Activated T-cell treated with anti-CD3 and anti-CD28 coated beads, Interleukin-2, amount 50 U/mL, for 72 hours (primary cell): ENCODE results near the gene MREG. TPM values are rescaled to one million over a fixed set of nuclear protein-coding genes. Genes with fewer than 3 reads are reported as not detected.
A peak's percentile ranks its signal among the peaks of the same experiment; 100 is the strongest.
"Not testable (repeated sequence)": the region's sequence is repeated elsewhere in the genome, so short reads cannot be mapped to it uniquely, and the experiment has no call there.

Experiments
- ATAC-seq, 2 donors: fragments of 150-1000 bp; cut with Tn5 transposase; replicated peaks in 1 of 2; 2 replicates each; pipeline ENCODE4 v1.10.0; 2021; ENCODE audit warnings: moderate library complexity in 2 of 2, mild to moderate bottlenecking in 1 of 2
- DNase-seq, 2 donors: peaks; one replicate each; pipeline ENCODE4 v3.0.0; 2021 to 2022; ENCODE audit warnings: mixed read lengths in 1 of 2
- H3K27ac Mint-ChIP-seq: one replicate; pipeline ENCODE4 v1.8.0; 2022; ENCODE audit warnings: mild to moderate bottlenecking, moderate library complexity, mixed read lengths
- H3K27me3 Mint-ChIP-seq: one replicate; pipeline ENCODE4 v1.8.0; 2022; ENCODE audit warnings: low read depth, mixed read lengths
- H3K36me3 Mint-ChIP-seq, 2 donors: one replicate each; pipeline ENCODE4 v1.8.0; 2022; ENCODE audit warnings: mixed read lengths in 2 of 2, mild to moderate bottlenecking in 1 of 2; ENCODE audit not compliant: insufficient read depth in 2 of 2
- H3K4me1 Mint-ChIP-seq: one replicate; pipeline ENCODE4 v1.8.0; 2022; ENCODE audit warnings: low read depth, mixed read lengths
- H3K4me3 Mint-ChIP-seq, 2 donors: one replicate each; pipeline ENCODE4 v1.8.0; 2022; ENCODE audit warnings: mild to moderate bottlenecking in 2 of 2, mixed read lengths in 2 of 2, moderate library complexity in 2 of 2
- H3K9me3 Mint-ChIP-seq, 2 donors: one replicate each; pipeline ENCODE4 v1.8.0; 2022; ENCODE audit warnings: mixed read lengths in 2 of 2
- total RNA-seq, 2 donors: library from RNA; stranded (reverse); gene quantifications; one replicate each; pipeline ENCODE4 v1.2.3, GENCODE V29; 2022

MREG gene
- total RNA-seq, 2 donors from 2014 or later, result 9.0 to 10.8 TPM

GRCh38 chr2:216015722-216016464 lies 2.5 kb upstream of the MREG start:
- Mint-ChIP-seq H3K4me3 (peak overlapping the region; percentile 62 to 70), H3K27ac (peak overlapping the region; percentile 90), H3K36me3 (no peaks in the 10 kb centered on the region), H3K27me3 (no peaks in the 10 kb centered on the region), H3K9me3 (no peaks in the 10 kb centered on the region), H3K4me1 (peaks cover 64% of the 10 kb centered on the region)
- peak; percentile 46 to 52 for DNase-seq
- ATAC-seq, result peak; percentile 76 to 83

GRCh38 chr2:216014986-216015385 lies 1.6 kb upstream of the MREG start:
- Mint-ChIP-seq H3K27me3 (no peaks in the 10 kb centered on the region), H3K9me3 (no peaks in the 10 kb centered on the region), H3K36me3 (no peaks in the 10 kb centered on the region), H3K4me3 (peak overlapping the region in 1 of 2 donors; percentile 70), H3K4me1 (peaks cover 64% of the 10 kb centered on the region), H3K27ac (peak overlapping the region; percentile 77)
- DNase-seq (no peak), ATAC-seq (no peak)

GRCh38 chr2:216014006-216014405 lies 655 bp upstream of the MREG start:
- H3K36me3 Mint-ChIP-seq, result no peaks in the 10 kb centered on the region
- no peak overlapping the region for H3K27ac Mint-ChIP-seq
- no peaks in the 10 kb centered on the region for H3K27me3 Mint-ChIP-seq
- peaks cover 64% of the 10 kb centered on the region for H3K4me1 Mint-ChIP-seq
- ATAC-seq (no peak), DNase-seq (no peak)
- no peaks in the 10 kb centered on the region for H3K9me3 Mint-ChIP-seq
- H3K4me3 Mint-ChIP-seq, result peak overlapping the region; percentile 42 to 43

DNA sequence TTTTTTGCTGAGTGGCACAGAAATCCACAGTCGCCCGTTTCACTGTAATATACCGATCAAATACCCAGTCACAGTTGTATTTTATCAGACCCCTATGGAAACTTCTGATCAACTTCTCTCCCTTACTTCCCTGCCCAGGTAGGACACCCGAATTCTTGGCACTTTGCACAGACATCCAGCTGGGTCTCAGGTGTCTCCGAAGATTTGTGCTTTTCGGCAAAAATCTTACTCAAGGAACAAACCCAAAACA lies 596 bp downstream of the MREG start:
- Mint-ChIP-seq H3K36me3 (no peaks in the 10 kb centered on the region), H3K9me3 (no peaks in the 10 kb centered on the region), H3K4me3 (peak overlapping the region; percentile 92 to 96), H3K27me3 (no peaks in the 10 kb centered on the region), H3K4me1 (peaks cover 68% of the 10 kb centered on the region), H3K27ac (peak overlapping the region; percentile 13)
- ATAC-seq (no peak), DNase-seq (no peak)

DNA sequence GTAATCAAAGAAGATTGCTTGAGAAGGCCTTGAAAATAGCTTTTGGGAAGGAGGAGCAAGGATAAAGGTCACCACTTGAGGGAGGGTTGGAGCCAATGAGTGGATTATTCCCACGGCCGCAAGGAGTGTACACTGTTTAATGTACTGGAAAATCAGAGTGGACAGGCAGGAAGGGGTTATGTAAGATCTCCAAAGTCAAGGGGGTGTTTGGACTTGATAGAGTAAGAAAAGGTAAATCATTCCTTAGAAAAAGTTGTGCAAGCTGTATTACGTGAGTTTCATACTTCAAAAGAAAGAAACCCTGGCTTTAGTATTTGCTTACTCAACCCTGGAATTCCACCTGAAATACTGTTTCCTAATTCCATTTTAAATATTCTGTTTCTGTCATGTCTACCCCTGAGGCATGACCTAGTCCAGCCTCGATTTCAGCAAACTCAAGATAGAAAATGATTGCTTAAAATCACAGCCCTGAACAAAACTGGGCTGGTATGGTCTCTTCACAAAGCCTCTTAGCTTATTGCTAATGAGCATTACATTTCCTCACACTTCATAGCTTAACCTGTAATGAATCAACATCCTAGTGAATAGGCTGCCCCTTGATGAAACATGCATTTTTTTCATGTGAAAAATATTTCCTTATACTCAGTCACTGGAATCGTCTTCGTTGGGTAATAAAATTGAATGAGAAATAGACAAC lies 1.1 kb downstream of the MREG start:
- Mint-ChIP-seq H3K27ac (peak overlapping the region; percentile 13), H3K36me3 (no peaks in the 10 kb centered on the region), H3K4me3 (peak overlapping the region; percentile 92 to 96), H3K4me1 (peaks cover 63% of the 10 kb centered on the region), H3K27me3 (no peaks in the 10 kb centered on the region), H3K9me3 (no peaks in the 10 kb centered on the region)
- ATAC-seq, result no peak
- DNase-seq, result no peak

- H3K4me1 Mint-ChIP-seq, result peaks cover 62% of the 10 kb centered on the region
- not testable (repeated sequence) for H3K4me3 Mint-ChIP-seq, H3K36me3 Mint-ChIP-seq, H3K27ac Mint-ChIP-seq, H3K9me3 Mint-ChIP-seq, DNase-seq, H3K27me3 Mint-ChIP-seq, ATAC-seq
Measured at GRCh38 chr2:216009215-216009614, 4.1 kb downstream of the MREG start.

DNA sequence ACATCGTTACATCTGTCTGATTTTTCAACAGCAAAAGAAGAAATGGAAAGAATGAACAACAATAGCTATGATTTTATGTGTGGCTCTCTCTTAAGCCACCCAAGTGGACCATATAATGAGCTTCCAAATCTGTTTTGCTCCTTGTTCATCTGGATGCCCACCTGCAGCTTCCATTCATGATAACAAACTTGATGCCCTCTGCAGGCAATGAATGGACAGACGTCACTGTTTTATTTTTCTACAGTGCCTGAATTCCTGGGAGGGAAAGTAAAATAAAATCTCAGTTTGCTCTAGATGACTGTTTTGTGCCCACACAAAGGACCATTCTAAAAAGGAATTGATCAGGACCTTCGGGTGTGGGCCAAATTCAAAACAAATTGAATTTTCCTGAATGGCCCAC lies 5.0 kb downstream of the MREG start:
- no peak overlapping the region for H3K4me3 Mint-ChIP-seq
- no peak for DNase-seq
- H3K9me3 Mint-ChIP-seq, result no peaks in the 10 kb centered on the region
- no peak for ATAC-seq
- H3K27ac Mint-ChIP-seq, result no peak overlapping the region
- H3K4me1 Mint-ChIP-seq, result peaks cover 62% of the 10 kb centered on the region
- H3K36me3 Mint-ChIP-seq, result no peaks in the 10 kb centered on the region
- H3K27me3 Mint-ChIP-seq, result no peaks in the 10 kb centered on the region

GRCh38 chr2:216006164-216006663 lies 7.1 kb downstream of the MREG start:
- Mint-ChIP-seq H3K36me3 (no peaks in the 10 kb centered on the region), H3K27ac (peak overlapping the region; percentile 69), H3K4me3 (peak overlapping the region; percentile 73 to 74), H3K4me1 (peaks cover 57% of the 10 kb centered on the region), H3K9me3 (no peaks in the 10 kb centered on the region), H3K27me3 (no peaks in the 10 kb centered on the region)
- DNase-seq (peak; percentile 55 to 66), ATAC-seq (peak; percentile 69 to 78)

DNA sequence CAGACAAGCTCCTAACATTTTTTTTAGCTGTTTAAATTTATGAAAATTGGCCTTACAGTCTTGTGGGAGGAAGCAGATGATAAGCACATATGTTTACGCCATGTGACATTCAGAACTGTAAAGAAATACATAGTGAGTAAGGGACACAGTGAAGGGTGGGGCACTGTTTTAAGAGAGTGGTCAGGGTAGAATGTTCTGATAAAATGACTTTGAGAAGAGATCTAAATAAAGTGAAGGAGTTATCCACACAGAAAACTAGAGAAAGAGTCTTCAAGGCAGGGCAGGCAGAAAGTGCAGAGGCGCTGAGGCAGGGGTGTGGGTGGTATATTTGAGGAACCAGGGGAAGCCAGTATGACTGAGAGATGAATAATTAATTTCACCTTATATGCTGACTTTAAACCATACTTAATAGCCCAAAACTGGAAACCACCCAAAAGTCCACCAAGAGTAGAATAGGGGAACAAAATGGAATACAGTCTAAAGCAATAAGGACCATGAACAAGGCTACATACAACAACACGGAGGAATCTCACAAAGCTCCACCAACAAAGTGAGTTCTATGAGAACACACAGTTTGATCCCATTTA lies 8.6 kb downstream of the MREG start:
- H3K4me3 Mint-ChIP-seq, result peak overlapping the region; percentile 62 to 72
- ATAC-seq, result peak; percentile 49 to 58

GRCh38 chr2:216003876-216004696 lies 9.3 kb downstream of the MREG start:
- ATAC-seq, result no peak
- H3K36me3 Mint-ChIP-seq, result no peaks in the 10 kb centered on the region
- peak overlapping the region in 1 of 2 donors; percentile 72 for H3K4me3 Mint-ChIP-seq
- H3K27me3 Mint-ChIP-seq, result no peaks in the 10 kb centered on the region
- peak overlapping the region; percentile 74 for H3K27ac Mint-ChIP-seq
- peaks cover 54% of the 10 kb centered on the region for H3K4me1 Mint-ChIP-seq
- DNase-seq, result no peak
- H3K9me3 Mint-ChIP-seq, result no peaks in the 10 kb centered on the region

More for the DNA sequence above, 8.6 kb downstream of the MREG start:
- Mint-ChIP-seq H3K9me3 (no peaks in the 10 kb centered on the region), H3K36me3 (no peaks in the 10 kb centered on the region), H3K27ac (peak overlapping the region; percentile 74), H3K4me1 (peaks cover 54% of the 10 kb centered on the region), H3K27me3 (no peaks in the 10 kb centered on the region)
- DNase-seq, result peak; percentile 19 to 36

DNA sequence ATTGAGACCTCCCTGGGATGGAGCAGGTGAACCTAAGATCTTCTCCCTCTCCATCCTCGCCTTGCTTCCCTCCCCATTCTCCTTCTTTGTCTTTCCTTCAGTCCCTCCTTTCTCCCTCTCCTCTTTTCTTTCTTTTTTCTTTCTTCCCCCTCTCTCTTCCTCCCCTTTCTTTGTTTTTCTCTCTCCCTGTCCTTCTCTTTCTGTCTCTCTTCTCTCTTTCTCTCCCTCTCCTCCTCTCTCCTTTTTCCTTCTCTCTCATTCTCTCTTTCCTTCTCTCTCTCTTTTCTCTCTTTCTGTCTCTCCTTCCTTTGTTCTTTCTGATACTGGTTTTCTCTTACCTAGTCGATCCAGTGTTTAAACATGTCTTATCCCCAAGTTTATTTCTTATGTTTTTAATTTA lies 10.7 kb downstream of the MREG start:
- Mint-ChIP-seq H3K4me1 (peaks cover 48% of the 10 kb centered on the region), H3K4me3 (peak overlapping the region; percentile 0 to 17), H3K9me3 (no peaks in the 10 kb centered on the region), H3K27me3 (no peaks in the 10 kb centered on the region), H3K27ac (peak overlapping the region; percentile 32), H3K36me3 (no peaks in the 10 kb centered on the region)
- DNase-seq (no peak), ATAC-seq (no peak)

DNA sequence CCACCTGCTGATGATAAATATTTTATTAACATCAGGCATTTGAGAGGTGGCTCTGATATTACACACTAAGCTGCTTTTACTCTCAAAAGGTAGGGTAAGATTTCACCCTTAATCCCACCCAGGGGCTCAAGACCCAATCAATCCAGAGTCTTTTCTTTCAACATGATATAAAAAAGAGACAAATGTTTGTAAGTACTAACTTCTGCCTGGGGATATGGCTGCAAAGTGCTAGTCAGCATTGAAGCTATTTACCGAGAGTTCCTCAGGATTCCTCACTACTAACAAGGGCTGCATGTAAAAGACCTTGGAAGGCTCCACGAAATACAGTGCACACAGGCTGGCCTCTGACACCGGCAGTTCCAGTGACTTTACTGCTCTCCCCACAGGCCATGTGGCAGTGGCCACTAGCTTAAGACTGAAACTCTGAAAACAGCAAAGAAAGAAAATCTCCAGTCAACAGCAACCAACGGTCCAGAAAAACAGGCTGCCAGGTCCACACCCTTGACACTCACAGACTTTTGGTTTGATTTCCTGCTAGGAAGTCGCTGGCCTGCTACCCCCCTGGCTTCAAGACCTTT lies 11.2 kb downstream of the MREG start:
- DNase-seq, result no peak
- no peaks in the 10 kb centered on the region for H3K9me3 Mint-ChIP-seq

More for the DNA sequence above, 11.2 kb downstream of the MREG start:
- no peak for ATAC-seq
- Mint-ChIP-seq H3K4me1 (peaks cover 48% of the 10 kb centered on the region), H3K27me3 (no peaks in the 10 kb centered on the region), H3K27ac (peak overlapping the region; percentile 32), H3K36me3 (peaks cover 0 to 2% of the 10 kb centered on the region in 2 donors), H3K4me3 (peak overlapping the region in 1 of 2 donors; percentile 17)
